ENCODE measurements around the gene ZNF574. TPM values are rescaled to one million over a fixed set of nuclear protein-coding genes. Genes with fewer than 3 reads are reported as not detected.
A peak's percentile ranks its signal among the peaks of the same experiment; 100 is the strongest.

Gene ZNF574
- total RNA-seq, 1 donor from 2014 or later: 13.5 TPM

DNA sequence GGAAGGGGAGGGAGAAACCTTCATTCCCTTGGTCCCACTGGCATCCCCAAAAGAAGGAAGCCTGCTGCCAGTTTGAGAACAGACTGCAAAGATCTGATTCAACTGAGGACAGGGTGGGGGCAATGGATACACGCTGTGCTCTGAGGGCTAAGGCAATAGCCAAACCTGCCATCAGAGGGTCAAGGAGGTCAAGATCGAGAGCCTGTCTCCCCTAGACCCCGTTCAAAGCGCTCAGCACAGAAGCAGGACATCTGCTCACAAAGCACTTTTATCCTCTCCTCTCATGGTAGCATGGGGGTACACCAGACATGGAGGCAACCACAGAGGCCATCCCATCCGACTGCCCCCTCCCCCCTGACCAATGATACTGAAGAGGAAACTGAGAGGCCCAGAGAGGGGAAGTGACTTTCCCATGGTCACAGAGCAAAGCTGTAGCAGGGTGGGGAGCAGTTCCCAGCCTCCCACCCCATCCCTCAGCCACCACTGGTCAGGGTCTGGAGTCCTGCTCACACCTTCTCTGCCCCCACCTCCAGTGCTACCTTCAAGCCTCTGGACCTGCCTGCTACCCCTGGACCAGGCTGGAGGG, 45.2 kb downstream of the ZNF574 start:
- FAIRE-seq (no peak), DNase-seq (ENCODE audit: low spot score in 2 of 2) (no peak)

DNA sequence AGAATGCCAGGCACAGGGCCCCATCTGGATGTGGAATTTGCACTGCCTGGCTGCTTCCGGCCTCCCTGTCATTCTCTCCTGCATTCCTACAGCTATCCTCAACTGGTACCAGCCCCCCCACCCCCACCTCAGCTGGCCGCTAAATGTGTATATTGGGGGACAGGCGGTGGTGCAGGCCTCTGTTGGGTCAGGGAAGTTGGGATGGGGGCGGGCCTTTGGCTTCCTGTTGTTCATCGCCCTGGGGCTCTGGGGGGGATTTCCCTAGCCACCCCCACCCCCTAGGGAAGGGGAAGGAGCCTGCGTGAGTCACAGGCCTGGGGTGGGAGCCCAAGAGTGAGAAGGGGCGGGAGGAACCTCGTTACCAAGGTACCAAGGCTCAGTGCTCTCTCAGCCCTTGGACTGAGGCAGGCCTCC, 45.7 kb downstream of the ZNF574 start:
- FAIRE-seq (no peak), DNase-seq (ENCODE audit: low spot score in 2 of 2) (peak in 1 of 2 donors; percentile 55)

DNA sequence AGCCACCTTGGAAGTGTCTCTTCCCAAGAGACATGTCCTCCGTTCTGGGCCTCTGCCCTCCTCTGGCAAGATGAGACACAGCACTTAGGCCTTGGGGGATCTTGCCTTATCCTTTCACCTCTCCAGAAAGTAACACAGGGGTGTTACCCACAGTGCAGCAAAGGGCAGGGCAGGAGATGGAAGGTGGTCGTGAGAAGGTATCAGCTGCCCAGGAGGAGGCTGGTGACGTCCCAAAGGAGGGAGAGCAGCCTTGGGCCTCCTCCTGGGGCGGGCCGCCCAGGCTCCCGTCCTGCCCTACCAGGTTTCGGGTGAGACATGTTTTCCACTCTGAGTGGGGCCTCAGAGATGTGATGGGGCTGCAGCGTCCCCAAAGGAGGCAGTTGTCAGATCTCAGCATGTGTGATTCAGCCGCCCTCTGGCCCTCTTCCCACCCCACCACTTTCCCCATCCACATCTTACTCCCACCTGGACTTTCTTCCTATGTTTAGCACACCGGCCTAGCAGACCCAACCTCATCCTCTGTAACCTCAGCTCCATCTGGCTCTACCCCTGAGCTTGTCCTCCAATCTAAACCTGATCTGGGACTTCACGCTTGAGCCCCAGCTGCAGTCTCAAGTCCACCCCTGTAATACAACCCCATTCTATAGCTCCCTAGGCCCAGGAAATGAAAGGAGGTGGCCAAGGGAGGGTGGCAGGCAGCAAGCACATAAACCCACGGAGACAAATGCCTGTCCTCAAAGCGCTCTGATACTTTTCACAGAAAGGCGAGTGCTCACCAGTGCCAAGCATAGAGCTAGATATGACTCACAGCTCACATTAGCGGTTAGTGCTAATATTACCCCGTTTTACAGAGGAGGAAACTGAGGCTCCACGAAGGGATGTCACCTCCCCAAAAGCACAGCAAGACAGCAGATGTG, 47.0 kb downstream of the ZNF574 start:
- no peak for DNase-seq (ENCODE audit: low spot score in 2 of 2)
- no peak for FAIRE-seq

DNA sequence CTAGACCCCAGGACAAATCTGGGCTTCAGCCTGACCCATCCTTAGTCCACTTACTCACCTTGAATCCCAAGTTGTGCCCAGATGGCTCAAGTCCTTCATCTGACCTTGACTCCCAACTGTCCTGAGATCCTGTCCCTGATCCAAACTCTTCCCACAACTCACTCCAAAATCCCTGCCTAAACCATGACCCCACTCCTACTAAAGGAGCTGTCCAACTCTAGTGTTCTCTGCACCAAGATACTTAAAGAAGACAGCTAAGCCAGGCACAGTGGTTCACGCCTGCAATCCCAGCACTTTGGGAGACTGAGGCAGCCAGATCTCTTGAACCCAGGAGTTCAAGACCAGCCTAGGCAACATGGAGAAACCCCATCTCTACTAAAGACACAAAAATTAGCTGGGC, 47.8 kb downstream of the ZNF574 start:
- DNase-seq (ENCODE audit: low spot score in 2 of 2) (no peak), FAIRE-seq (no peak)

DNA sequence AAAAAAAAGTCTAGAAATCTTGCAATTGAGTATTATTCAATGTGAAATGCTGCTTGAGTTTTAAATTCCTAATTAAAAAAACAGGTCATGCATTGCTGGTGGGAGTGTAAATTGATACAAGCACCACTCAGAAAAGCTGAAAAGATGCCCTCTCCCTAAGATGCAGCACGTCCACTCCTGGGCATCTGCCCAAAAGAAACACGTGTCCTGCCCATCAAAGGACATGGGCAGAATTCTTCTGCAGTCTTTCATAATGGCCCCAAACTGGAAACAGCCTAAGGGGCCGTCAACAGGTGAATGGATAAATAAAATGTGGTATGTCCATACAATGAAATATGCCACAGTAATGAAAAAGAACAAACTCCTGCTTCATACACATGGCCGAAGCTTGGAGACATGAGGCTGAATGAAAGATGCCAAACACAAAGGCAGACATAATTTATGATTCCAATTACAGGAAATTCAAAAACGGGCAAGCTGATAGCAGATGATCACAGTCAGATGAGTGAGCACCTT, 48.5 kb downstream of the ZNF574 start:
- FAIRE-seq (no peak), DNase-seq (ENCODE audit: low spot score in 2 of 2) (no peak)

DNA sequence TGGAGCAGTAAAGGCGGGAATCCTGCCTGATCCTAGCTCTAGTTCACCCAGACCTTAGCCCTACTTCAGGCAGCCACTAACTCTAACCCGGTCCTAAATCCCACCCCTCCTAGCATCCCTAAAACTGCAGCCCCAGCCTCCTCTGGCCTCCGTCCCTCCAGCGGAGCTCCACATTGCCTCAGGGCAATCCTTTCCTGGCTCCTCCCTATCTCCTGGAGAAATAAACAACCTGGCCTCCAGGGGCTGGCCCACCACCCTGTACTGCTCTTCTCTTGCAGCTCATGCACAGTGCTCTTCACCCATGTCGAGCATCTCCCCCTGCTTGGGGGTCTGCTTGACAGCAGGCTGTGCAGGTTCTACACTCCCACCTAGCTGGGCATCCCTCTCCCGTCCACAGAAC, 49.6 kb downstream of the ZNF574 start:
- FAIRE-seq (no peak), DNase-seq (ENCODE audit: low spot score in 2 of 2) (no peak)

DNA sequence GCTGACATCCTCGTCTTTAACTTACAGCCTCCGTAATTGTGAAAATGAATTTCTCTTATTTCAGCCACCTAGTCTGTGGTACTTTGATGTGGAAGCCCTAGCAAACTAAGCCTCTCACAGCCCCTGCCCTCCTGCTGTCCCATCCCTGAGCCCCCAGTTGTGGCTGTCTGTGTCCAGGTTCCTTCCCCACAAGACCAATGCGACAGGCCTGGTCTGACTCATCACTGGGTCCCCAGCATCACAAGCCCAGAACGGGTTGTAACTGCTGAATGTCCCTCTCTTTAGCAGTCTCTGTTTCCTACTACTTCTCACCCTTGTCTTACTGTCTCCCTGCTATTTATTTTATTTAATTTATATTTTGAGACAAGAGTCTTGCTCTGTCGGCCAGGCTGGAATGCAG, 50.6 kb downstream of the ZNF574 start:
- DNase-seq (ENCODE audit: low spot score in 2 of 2) (no peak), FAIRE-seq (no peak)

DNA sequence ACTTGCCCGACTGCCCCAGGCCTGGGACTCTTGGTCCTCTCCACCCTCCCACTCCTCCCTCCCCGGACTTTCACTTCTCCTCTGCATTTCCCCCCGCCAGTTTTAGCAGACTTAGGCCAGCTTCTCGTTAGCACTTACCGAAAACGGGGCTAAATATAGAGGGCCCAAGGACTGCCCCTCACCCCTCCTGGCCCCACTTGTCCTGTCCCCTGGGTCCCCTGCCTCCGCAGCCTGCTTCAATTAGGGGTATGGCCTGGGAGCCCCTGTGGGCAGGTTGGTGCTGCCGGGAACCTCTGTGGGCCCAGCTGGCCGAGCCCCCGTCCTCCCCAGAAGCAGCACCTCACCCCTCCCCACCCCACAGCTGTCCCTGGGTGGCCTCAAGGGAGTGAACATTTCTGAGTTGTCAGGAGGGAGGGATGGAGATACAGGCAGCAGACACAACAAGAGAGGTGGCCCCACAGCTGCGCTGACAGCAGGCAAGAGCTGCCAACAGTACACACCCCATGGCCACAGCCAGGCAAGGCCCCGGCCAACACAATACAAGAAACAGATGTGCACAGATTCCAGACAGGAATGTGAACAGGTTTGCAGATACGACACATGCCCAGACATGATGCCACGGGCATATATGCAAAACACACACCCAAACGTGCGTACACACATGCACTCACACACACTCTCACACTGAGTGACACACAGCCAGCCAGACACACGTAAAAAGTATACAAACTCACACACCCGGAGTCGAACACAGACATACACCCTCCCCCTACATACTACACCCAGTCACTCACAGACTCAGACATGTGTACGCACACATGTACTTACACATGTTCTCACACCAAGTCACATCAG, 53.7 kb downstream of the ZNF574 start:
- no peak for DNase-seq (ENCODE audit: low spot score in 2 of 2)
- FAIRE-seq: no peak

DNA sequence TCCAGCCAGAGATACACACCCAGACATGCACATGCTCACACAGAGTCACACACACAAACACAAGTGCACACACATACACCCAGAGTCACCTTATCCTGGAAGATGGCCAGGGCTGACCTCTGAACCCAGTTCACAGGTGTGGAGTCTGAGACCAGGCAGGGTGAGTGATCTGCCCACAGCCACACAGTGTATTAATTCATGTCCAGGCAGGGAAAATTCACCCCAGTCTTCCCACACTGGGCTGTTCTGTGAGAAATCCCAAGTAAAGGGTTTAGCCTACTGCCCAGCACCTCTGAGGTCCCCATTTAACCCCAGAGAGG, 54.2 kb downstream of the ZNF574 start:
- FAIRE-seq (no peak), DNase-seq (ENCODE audit: low spot score in 2 of 2) (no peak)

Other genes starting within 250 kb of the ZNF574 start
- not detected for gene LYPD4, start 231.5 kb upstream of the ZNF574 start, total RNA-seq
- gene DMRTC2, start 231.1 kb upstream of the ZNF574 start, total RNA-seq: not detected
- gene RPS19, start 215.9 kb upstream of the ZNF574 start, total RNA-seq: 395 TPM
- not detected for gene CD79A, start 198.9 kb upstream of the ZNF574 start, total RNA-seq
- gene ARHGEF1, start 193.0 kb upstream of the ZNF574 start, total RNA-seq: 10.2 TPM
- not detected for gene ERFL, start 147.7 kb upstream of the ZNF574 start, total RNA-seq
- gene RABAC1, start 116.8 kb upstream of the ZNF574 start, total RNA-seq: 90.9 TPM
- gene ATP1A3, start 81.9 kb upstream of the ZNF574 start, total RNA-seq: 149 TPM
- gene GRIK5, start 6.0 kb upstream of the ZNF574 start, total RNA-seq: 13.9 TPM
- 2.9 TPM for gene POU2F2, start 56.3 kb downstream of the ZNF574 start, total RNA-seq
- 20.0 TPM for gene DEDD2, start 141.5 kb downstream of the ZNF574 start, total RNA-seq
- 4.1 TPM for gene ZNF526, start 144.1 kb downstream of the ZNF574 start, total RNA-seq
- 16.3 TPM for gene GSK3A, start 166.4 kb downstream of the ZNF574 start, total RNA-seq
- gene ERF, start 179.0 kb downstream of the ZNF574 start, total RNA-seq: 7.7 TPM
- 15.5 TPM for gene CIC, start 193.1 kb downstream of the ZNF574 start, total RNA-seq
- 2.0 TPM for gene PRR19, start 226.0 kb downstream of the ZNF574 start, total RNA-seq
- 242 TPM for gene PAFAH1B3, start 226.5 kb downstream of the ZNF574 start, total RNA-seq
- 35.1 TPM for gene TMEM145, start 237.1 kb downstream of the ZNF574 start, total RNA-seq
- gene MEGF8, start 249.5 kb downstream of the ZNF574 start, total RNA-seq: 35.9 TPM